K562 (cell line): ENCODE data around the gene ZFYVE19. TPM values are rescaled to one million over a fixed set of nuclear protein-coding genes. Genes with fewer than 3 reads are reported as not detected.
A peak's percentile ranks its signal among the peaks of the same experiment; 100 is the strongest.

Experiments used
- BHLHE40 ChIP-seq: IDR thresholded peaks from 2 replicates; pipeline ENCODE4 v1.6.1; 2011; ENCODE audit warnings: low read length, improper control_type of control experiment
- C11orf30 ChIP-seq: fragments of 450-650 bp; IDR thresholded peaks from 2 replicates; pipeline ENCODE4 v1.6.1; 2016; ENCODE audit warnings: low read depth, mild to moderate bottlenecking
- CREM ChIP-seq: IDR thresholded peaks from 2 replicates; pipeline ENCODE4 v1.6.1; 2014; ENCODE audit warnings: antibody characterized with exemption, low read depth
- CUX1 ChIP-seq: fragments of 200-800 bp; sonication (Bioruptor generic); IDR thresholded peaks from 2 replicates; pipeline ENCODE4 v1.6.1; 2016; ENCODE audit warnings: missing genetic modification characterization, missing compliant biosample characterization
- E2F3 ChIP-seq: fragments of 250-450 bp; sonication (Bioruptor Pico); IDR thresholded peaks from 2 replicates; pipeline ENCODE4 v1.4.0; 2020; ENCODE audit warnings: mild to moderate bottlenecking
- ELF2 ChIP-seq: fragments of 250-450 bp; sonication (Bioruptor Pico); IDR thresholded peaks from 2 replicates; pipeline ENCODE4 v1.5.0; 2021; ENCODE audit warnings: mild to moderate bottlenecking
- GATAD2A ChIP-seq: fragments of 450-650 bp; IDR thresholded peaks from 2 replicates; pipeline ENCODE4 v1.6.1; 2017
- HDAC2 ChIP-seq: fragments of 450-650 bp; IDR thresholded peaks from 2 replicates; pipeline ENCODE4 v1.6.1; 2016; ENCODE audit warnings: mild to moderate bottlenecking
- KLF13 ChIP-seq: fragments of 450-650 bp; IDR thresholded peaks from 2 replicates; pipeline ENCODE4 v1.6.1; 2016; ENCODE audit warnings: missing genetic modification characterization, low read depth, mild to moderate bottlenecking, missing compliant biosample characterization, moderate library complexity, borderline replicate concordance
- MYC ChIP-seq, 2 experiments: fragments of 250-450 bp in 1 of 2; sonication (Bioruptor Pico) in 1 of 2; IDR thresholded peaks; 2 replicates each; pipeline versions ENCODE4 v1.5.1 to v1.6.1; 2012 to 2021; ENCODE audit warnings: low read depth in 2 of 2, borderline replicate concordance in 1 of 2, improper control_type of control experiment in 1 of 2, low read length in 1 of 2, mild to moderate bottlenecking in 1 of 2, moderate library complexity in 1 of 2
- NFATC3 ChIP-seq: fragments of 450-650 bp; IDR thresholded peaks from 2 replicates; pipeline ENCODE4 v1.6.1; 2017; ENCODE audit warnings: mild to moderate bottlenecking
- TBP ChIP-seq: optimal IDR thresholded peaks from 2 replicates; pipeline ENCODE3; 2011; ENCODE audit warnings: low read depth, low read length, improper control_type of control experiment
- TOE1 ChIP-seq, 2 experiments: fragments of 450-650 bp in 1 of 2; sonication (generic) in 1 of 2; formaldehyde crosslinking in 1 of 2; IDR thresholded peaks; 2 replicates each; pipeline versions ENCODE4 v1.7.1 to v1.8.0; 2016 to 2022; ENCODE audit warnings: borderline replicate concordance in 2 of 2, mild to moderate bottlenecking in 2 of 2, antibody characterized with exemption in 1 of 2, inconsistent platforms in 1 of 2, low read depth in 1 of 2, missing genetic modification reagents in 1 of 2, moderate library complexity in 1 of 2
- ZNF263 ChIP-seq: sonication (generic); formaldehyde crosslinking; IDR thresholded peaks from 2 replicates; pipeline ENCODE4 v1.8.0; 2022; ENCODE audit warnings: mild to moderate bottlenecking, missing genetic modification reagents, borderline replicate concordance
- ZNF431 ChIP-seq: sonication (generic); formaldehyde crosslinking; IDR thresholded peaks from 2 replicates; pipeline ENCODE4 v1.8.0; 2022; ENCODE audit warnings: mild to moderate bottlenecking, missing genetic modification reagents
- ZNF668 ChIP-seq: fragments of 250-450 bp; sonication (Bioruptor Pico); IDR thresholded peaks from 2 replicates; pipeline ENCODE4 v1.8.0; 2022; ENCODE audit warnings: mild to moderate bottlenecking, inconsistent platforms
- polyA plus RNA-seq, 8 experiments: library from polyadenylated mRNA; depleted of rRNA in 4 of 8; stranded (reverse) in 5 of 8; unstranded in 3 of 8; fragments of >200 nt; fragmentation: Nextera tagmentation in 2 of 8; fragmentation: Illumina TruSeq in 1 of 8; extraction: Ambion mirVana in 2 of 8; extraction: Trizol in 1 of 8; gene quantifications; 2 replicates each; pipeline versions ENCODE4 v1.2.1 to v1.2.3, GENCODE V29; 2011 to 2014; ENCODE audit warnings: inconsistent platforms in 1 of 8, missing spikeins in 1 of 8
- total RNA-seq, 7 experiments: library from RNA; depleted of rRNA in 6 of 7; stranded (reverse); fragments of >200 nt in 6 of 7; fragmentation: Illumina TruSeq in 2 of 7; extraction: Trizol in 2 of 7; gene quantifications; 2 replicates each; pipeline versions ENCODE4 v1.2.1 to v1.2.3, GENCODE V29; 2011 to 2021; ENCODE audit warnings: low replicate concordance in 1 of 7
- TF ChIP-seq, protein P1 (sequence below), 2 experiments: fragments of 450-650 bp; IDR thresholded peaks; 2 replicates each; pipeline ENCODE4 v1.6.1; 2018; ENCODE audit warnings: mild to moderate bottlenecking in 2 of 2, low read depth in 1 of 2; ENCODE audit not compliant: partially characterized antibody in 2 of 2

The ZFYVE19 gene
- total and polyA plus RNA-seq, 9 of the 15 experiments (the other 6 are each of a cell fraction or from before 2014, with no cell fraction given): 1.5 to 36.8 (median 19.9) TPM

- TF ChIP-seq CREM (peak; percentile 86), NFATC3 (no peak), GATAD2A (0 out of 2 replicates have a peak, but pooled peaks have one; percentile 55), ELF2 (CRISPR knock-in tag) (peak; percentile 66; the same call in 1 of the 2 replicates), ZNF431 (CRISPR knock-in tag) (peak; percentile 49; the same call in 1 of the 2 replicates), ZNF668 (no peak), E2F3 (CRISPR knock-in tag) (0 out of 2 replicates have a peak, but pooled peaks have one; percentile 9), TBP (peak; percentile 62), CUX1 (CRISPR knock-in tag) (0 out of 2 replicates have a peak, but pooled peaks have one; percentile 16), KLF13 (tag) (peak; percentile 87), C11orf30 (no peak), ZNF263 (CRISPR knock-in tag) (peak; percentile 56), TOE1 (IDR thresholded peaks at IDR 0.05; ENCODE audit: borderline replicate concordance) (no peak; the same call in 1 of the 2 replicates), TOE1 (CRISPR knock-in tag; IDR thresholded peaks at IDR 0.05; ENCODE audit: borderline replicate concordance, low read depth) (0 out of 2 replicates have a peak, but pooled peaks have one; percentile 58), MYC (IDR thresholded peaks at IDR 0.05; ENCODE audit: low read depth, low read length) (no peak; the same call in 1 of the 2 replicates), MYC (CRISPR knock-in tag; IDR thresholded peaks at IDR 0.05; ENCODE audit: borderline replicate concordance, low read depth) (no peak; the same call in 1 of the 2 replicates), BHLHE40 (peak; percentile 95), HDAC2 (peak; percentile 30; the same call in 1 of the 2 replicates)
- TF ChIP-seq, protein P1, sequence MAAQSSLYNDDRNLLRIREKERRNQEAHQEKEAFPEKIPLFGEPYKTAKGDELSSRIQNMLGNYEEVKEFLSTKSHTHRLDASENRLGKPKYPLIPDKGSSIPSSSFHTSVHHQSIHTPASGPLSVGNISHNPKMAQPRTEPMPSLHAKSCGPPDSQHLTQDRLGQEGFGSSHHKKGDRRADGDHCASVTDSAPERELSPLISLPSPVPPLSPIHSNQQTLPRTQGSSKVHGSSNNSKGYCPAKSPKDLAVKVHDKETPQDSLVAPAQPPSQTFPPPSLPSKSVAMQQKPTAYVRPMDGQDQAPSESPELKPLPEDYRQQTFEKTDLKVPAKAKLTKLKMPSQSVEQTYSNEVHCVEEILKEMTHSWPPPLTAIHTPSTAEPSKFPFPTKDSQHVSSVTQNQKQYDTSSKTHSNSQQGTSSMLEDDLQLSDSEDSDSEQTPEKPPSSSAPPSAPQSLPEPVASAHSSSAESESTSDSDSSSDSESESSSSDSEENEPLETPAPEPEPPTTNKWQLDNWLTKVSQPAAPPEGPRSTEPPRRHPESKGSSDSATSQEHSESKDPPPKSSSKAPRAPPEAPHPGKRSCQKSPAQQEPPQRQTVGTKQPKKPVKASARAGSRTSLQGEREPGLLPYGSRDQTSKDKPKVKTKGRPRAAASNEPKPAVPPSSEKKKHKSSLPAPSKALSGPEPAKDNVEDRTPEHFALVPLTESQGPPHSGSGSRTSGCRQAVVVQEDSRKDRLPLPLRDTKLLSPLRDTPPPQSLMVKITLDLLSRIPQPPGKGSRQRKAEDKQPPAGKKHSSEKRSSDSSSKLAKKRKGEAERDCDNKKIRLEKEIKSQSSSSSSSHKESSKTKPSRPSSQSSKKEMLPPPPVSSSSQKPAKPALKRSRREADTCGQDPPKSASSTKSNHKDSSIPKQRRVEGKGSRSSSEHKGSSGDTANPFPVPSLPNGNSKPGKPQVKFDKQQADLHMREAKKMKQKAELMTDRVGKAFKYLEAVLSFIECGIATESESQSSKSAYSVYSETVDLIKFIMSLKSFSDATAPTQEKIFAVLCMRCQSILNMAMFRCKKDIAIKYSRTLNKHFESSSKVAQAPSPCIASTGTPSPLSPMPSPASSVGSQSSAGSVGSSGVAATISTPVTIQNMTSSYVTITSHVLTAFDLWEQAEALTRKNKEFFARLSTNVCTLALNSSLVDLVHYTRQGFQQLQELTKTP (IDR thresholded peaks at IDR 0.05; ENCODE audit: low read depth in 1 of 2, partially characterized antibody in 2 of 2): peak in 1 of 2 experiments; percentile 35
Observed at GRCh38 chr15:40763801-40764628, 42.9 kb upstream of the ZFYVE19 start, which contains the start of gene GCHFR (continued).
